Hematopoietic multipotent progenitor cell treated with erythropoietin and hydrocortisone succinate and interleukin-3 and kit ligand, for 8 days (in vitro differentiated cells): ENCODE results near the gene VSIG1.

Experiments
- DNase-seq: peaks from one replicate; pipeline ENCODE4 v3.0.0-alpha.2; 2015

Gene VSIG1

DNA sequence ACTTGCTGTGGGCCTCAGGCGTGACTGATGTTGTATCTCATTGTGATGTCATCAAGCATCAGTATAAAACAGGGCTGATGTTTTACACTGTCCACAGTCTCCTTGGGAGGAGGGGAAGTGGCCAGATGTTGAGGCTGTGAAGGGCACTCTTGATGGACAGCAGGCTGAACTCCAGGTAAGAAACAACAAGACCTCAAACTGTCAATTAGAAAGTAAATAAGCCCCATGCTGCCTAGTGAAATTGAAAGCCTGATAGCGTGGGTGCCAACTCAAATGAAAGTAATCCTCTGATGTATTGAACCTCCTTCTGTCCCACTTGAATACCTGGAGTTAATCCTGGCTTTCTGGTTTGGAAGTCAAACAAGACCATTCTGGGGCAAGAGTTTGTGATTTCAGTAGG, 19.7 kb downstream of the VSIG1 start:
- DNase-seq = no peak

GRCh38 chrX:108068121-108068520, 23.3 kb downstream of the VSIG1 start:
- no peak for DNase-seq

DNA sequence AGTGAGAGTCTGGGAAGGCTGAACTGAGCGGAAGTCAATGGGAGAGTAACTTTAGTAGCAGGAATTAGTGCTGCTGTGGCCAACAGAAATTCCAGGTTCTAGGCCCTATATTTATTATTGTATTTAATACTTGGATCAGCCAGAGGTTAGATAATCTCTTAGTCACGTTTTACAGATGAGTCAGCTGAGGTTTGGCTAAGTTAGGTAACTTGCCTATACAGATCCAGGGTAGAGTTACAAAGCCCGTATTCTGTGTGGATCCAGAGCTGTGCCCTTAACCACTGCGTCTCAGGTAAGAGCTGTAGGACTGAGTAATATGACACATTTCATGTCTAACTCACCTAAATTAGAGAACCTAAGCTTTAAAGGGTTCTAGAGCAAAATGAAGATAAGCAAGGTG, 26.0 kb downstream of the VSIG1 start:
- DNase-seq = no peak

- DNase-seq = no peak
Measured at GRCh38 chrX:108071578-108071977, 26.7 kb downstream of the VSIG1 start.

DNA sequence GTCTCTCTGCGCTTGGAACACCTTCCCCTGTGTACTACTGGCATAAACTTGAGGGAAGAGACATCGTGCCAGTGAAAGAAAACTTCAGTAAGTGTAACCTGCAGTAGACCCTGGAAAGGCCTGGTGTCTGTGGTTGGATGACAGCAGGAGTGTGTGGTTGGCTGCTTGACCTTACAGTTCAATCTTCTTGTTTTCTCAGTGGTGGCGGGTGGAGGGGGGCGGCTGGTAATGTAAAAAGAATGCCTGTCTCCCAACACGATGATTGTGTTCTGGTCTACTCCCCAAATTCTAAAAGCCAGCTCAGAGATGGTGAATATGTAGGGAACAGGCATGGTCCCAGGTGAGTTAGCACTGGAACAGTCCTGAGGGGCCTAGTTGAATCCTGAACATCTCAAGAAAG, 27.9 kb downstream of the VSIG1 start:
- no peak for DNase-seq

DNA sequence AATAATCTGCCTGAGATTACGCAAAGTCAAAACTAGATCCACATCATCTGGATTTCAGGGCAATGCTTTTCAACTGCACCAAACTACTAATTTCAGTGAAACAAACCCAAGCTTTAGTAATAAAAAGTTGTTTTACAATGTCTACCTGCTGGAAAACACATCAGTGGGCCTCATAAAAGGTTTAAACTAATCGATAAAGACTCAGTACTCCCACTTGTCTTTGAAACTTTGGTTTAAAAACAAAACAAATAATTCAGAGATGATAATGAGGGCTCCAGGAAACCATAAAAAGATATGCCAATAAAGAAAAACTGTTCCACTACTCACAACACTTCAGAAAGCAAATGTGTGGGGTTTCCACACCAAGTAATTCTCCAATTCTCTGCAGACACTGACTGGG, 36.2 kb downstream of the VSIG1 start:
- DNase-seq = no peak

- DNase-seq = no peak
Measured at GRCh38 chrX:108087792-108088191, 42.9 kb downstream of the VSIG1 start.

GRCh38 chrX:108088511-108088910, 43.6 kb downstream of the VSIG1 start:
- DNase-seq = peak; percentile 76

DNA sequence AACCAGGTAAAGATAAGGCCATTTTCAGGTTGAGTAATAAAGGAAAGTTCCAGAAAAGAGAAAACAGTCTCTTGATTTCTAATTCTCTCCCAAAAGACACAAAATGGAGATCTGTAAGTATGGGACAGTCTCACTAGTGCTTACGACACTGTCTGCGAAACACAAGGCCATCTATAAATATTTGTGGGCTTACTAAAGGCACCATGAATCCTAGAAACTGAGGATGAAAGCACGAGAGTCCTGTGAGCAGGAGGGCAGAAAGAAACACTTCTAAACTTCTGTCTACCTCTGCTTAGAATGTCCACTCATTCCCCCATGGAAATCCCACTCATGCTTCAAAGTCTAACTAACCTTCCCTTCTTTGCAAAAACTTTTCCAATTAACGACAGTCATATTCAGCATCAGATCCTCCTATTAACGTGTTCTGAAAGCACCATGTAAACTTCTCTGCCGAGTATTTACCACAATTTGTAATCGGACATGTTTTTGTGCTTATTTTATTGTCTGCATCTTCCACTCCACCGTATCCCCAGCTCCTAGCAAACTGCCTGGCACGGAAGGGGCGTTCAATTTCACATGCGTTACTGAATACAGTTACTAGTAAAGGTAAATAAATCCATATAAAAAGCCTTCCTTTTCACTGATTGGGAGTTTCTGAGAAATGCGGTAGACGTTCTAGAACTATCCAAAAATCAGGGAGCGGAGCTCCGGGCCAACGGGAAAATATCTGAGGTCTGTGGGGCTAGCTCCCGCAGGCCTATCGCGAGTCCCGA, 45.8 kb downstream of the VSIG1 start:
- DNase-seq = peak; percentile 9

DNA sequence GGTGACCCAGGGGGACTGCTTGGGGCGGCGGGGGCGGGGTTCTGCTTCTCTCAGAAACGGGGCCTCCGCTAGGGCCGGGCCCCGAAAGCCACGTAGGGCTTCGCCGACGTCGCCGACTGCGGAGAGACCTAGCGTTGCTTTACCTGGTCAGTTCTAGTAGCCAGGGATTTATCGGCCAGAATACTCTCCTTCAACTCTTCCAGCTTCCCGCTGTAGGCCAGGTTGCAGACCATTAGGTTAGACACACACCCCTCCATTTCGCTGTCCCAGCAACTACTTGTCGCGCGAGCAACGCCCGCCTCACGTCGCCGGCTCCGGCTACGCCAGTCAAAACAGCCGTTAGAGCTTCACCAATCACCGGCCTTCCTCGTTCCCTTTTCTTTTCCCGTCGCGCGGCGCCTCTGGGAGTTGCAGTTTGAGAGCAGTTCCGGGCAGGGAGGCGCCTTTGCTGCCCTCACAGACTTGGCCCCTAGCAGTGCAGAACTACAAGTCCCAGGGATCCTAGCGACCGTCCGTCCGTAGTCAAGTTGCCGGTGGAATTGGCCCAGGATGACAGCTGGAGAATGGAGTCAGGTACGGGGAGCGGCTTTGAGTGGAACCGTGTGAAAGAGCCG, 46.5 kb downstream of the VSIG1 start, which contains the start of the genes ATG4A and PSMD10:
ATG4A (plus strand) TSS at position 515 of the 614 bp plus-strand sequence; CDS start at position 564, 49 bp downstream.
PSMD10 (minus strand) TSS at position 279 of the 614 bp plus-strand sequence; CDS start at position 257, 22 bp downstream.
- peak; percentile 96 for DNase-seq

GRCh38 chrX:108091878-108092291, 47.0 kb downstream of the VSIG1 start:
- peak; percentile 38 for DNase-seq

GRCh38 chrX:108097380-108097779, 52.5 kb downstream of the VSIG1 start:
- no peak for DNase-seq

DNA sequence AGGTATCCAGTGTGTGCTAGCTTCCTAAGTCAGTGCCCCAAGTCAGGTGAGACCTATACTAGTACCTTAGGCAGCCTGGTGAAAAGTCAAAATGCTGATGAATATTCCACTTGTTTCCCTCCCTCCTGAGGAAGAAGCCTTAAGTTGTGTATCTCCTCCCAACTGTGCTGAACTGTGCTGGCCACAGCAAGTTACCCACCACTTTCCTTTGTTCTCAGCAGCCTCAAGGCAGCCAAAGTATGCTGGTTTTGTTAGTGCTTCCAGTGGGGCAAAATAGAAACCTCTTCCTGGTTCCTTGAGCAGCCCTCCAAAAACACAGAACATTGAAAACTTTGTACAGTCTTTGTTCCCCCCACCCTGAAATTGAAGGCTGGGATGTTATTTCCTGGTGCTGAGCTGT, 60.6 kb downstream of the VSIG1 start:
- no peak for DNase-seq

- DNase-seq = no peak
Measured at GRCh38 chrX:108114541-108114940, 69.7 kb downstream of the VSIG1 start.

- DNase-seq = no peak
Measured at GRCh38 chrX:108117988-108118387, 73.1 kb downstream of the VSIG1 start.

GRCh38 chrX:108121291-108121690, 76.4 kb downstream of the VSIG1 start:
- no peak for DNase-seq

GRCh38 chrX:108122748-108123147, 77.9 kb downstream of the VSIG1 start:
- peak; percentile 5 for DNase-seq

GRCh38 chrX:108123591-108124366, 78.9 kb downstream of the VSIG1 start:
- no peak for DNase-seq

DNA sequence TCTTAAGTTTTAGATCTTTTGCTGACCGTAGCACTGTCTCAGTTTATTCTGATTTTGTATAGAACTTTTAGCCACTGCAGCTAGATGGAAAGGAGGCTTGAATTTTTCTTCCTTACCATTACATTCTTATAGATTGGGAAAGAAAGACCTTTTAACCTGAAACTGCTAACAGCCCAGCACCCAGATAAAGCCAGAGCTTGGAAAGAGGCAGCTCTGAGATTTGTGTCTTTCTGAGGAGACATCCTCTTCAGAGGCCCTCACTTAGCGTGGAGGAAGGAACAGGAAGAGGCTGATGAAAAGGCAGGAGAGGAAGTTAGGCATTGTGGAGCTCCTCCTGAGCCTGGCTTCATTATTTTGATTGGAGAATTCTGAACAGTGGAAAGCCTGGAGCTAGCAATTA, 81.8 kb downstream of the VSIG1 start:
- no peak for DNase-seq

GRCh38 chrX:108127152-108127551, 82.3 kb downstream of the VSIG1 start:
- no peak for DNase-seq
